Gastroesophageal sphincter (tissue), 3 donors: ENCODE data around the gene UNC13D.

Experiments used
- EP300 ChIP-seq: sonication (generic); formaldehyde crosslinking; IDR thresholded peaks from one replicate; pipeline ENCODE4 v1.6.1; 2017; ENCODE audit warnings: antibody characterized with exemption, mild to moderate bottlenecking
- POLR2A ChIP-seq, 2 donors: fragments of 450-650 bp; IDR thresholded peaks; one replicate each; pipeline ENCODE4 v1.6.1; 2017; ENCODE audit warnings: antibody characterized with exemption in 2 of 2, mild to moderate bottlenecking in 2 of 2, moderate library complexity in 1 of 2
- POLR2AphosphoS5 ChIP-seq: sonication (generic); formaldehyde crosslinking; IDR thresholded peaks from one replicate; pipeline ENCODE4 v1.6.1; 2017; ENCODE audit warnings: antibody characterized with exemption
- TF ChIP-seq, protein P1 (sequence below), 4 experiments: fragments of 200-600 bp in 2 of 4; fragments of 450-650 bp in 2 of 4; sonication (generic) in 1 of 4; IDR thresholded peaks; one replicate each; pipeline ENCODE4 v1.5.1; 2017 to 2019; ENCODE audit warnings: antibody characterized with exemption in 4 of 4, mild to moderate bottlenecking in 2 of 4, moderate library complexity in 2 of 4

DNA sequence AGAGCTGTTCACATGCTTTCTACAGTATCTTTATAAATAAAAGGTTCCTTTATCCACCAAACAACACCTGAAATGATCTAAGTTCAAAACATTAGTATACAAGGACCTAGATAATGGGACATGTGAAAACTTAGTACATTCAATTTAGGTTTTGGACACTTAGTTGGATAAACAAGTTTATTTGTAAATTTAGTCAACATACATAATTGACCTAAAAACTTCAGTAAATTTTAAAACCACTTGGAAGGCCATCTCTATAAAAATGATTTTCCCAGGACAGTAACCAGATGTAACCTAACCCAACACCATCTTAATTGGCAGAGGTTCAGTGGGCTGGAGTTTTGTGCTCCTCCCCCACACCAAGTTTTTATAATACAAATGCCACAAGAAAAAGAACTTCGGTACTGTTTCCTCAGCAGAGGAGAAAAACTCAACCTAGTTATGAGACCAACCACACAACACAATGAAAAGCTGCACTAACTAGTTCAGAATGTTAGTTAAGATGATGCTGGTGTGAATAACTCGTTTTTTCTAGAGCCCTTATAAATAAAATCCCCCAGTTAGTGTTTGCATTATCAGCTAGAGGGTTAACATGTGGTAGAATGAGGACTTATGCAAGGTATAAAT is 66.8 kb downstream of the UNC13D start:
- TF ChIP-seq, protein P1, sequence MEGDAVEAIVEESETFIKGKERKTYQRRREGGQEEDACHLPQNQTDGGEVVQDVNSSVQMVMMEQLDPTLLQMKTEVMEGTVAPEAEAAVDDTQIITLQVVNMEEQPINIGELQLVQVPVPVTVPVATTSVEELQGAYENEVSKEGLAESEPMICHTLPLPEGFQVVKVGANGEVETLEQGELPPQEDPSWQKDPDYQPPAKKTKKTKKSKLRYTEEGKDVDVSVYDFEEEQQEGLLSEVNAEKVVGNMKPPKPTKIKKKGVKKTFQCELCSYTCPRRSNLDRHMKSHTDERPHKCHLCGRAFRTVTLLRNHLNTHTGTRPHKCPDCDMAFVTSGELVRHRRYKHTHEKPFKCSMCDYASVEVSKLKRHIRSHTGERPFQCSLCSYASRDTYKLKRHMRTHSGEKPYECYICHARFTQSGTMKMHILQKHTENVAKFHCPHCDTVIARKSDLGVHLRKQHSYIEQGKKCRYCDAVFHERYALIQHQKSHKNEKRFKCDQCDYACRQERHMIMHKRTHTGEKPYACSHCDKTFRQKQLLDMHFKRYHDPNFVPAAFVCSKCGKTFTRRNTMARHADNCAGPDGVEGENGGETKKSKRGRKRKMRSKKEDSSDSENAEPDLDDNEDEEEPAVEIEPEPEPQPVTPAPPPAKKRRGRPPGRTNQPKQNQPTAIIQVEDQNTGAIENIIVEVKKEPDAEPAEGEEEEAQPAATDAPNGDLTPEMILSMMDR (IDR thresholded peaks at IDR 0.05) = no peak
- TF ChIP-seq POLR2AphosphoS5 (peak; percentile 17), POLR2A (IDR thresholded peaks at IDR 0.05) (no peak), EP300 (no peak)
